Inflammatory macrophage (primary cell): ENCODE results near the gene RBM19.
"Not testable (repeated sequence)": the region's sequence is repeated elsewhere in the genome, so short reads cannot be mapped to it uniquely, and the experiment has no call there.

ENCODE experiments used
- DNase-seq, 2 donors: peaks; one replicate each; pipeline ENCODE4 v3.0.0-alpha.2; 2020 to 2022
- total RNA-seq, 18 experiments: gene quantifications; one replicate each; lab custom pipeline; 2026; ENCODE audit warnings: mixed read lengths in 6 of 18, inconsistent platforms in 2 of 18; lab: John Stamatoyannopoulos, UW

RBM19 gene
- 24.8 to 88.0 (median 58.0) reads per million in 18 experiments for total RNA-seq

- peak; percentile 98 to 99 for DNase-seq
These were observed at the start of gene RBM19 for GRCh38 chr12:113965951-113966797. RBM19 (minus strand) TSS chr12:113966325; CDS start chr12:113966227, 98 bp downstream.

GRCh38 chr12:114015851-114016250 lies 49.7 kb upstream of the RBM19 start:
- no peak for DNase-seq

- no peak for DNase-seq
These were observed 47.6 kb upstream of the RBM19 start for GRCh38 chr12:114013575-114014345.

- no peak for DNase-seq
These were observed 46.8 kb upstream of the RBM19 start for GRCh38 chr12:114012744-114013431.

GRCh38 chr12:114011711-114012110 lies 45.6 kb upstream of the RBM19 start:
- no peak for DNase-seq

- no peak for DNase-seq
These were observed 40.6 kb upstream of the RBM19 start for GRCh38 chr12:114006482-114007425.

GRCh38 chr12:114004402-114004801 lies 38.3 kb upstream of the RBM19 start:
- no peak for DNase-seq

- DNase-seq = no peak
These were observed 37.2 kb upstream of the RBM19 start for GRCh38 chr12:114003286-114003685.

GRCh38 chr12:114001511-114002340 lies 35.6 kb upstream of the RBM19 start:
- DNase-seq = no peak

- no peak for DNase-seq
These were observed 34.7 kb upstream of the RBM19 start for GRCh38 chr12:114000861-114001260.

- DNase-seq = not testable (repeated sequence)
These were observed 34.1 kb upstream of the RBM19 start for GRCh38 chr12:114000261-114000660.

GRCh38 chr12:113997365-113997764 lies 31.2 kb upstream of the RBM19 start:
- no peak for DNase-seq

- DNase-seq = no peak
These were observed 29.9 kb upstream of the RBM19 start for GRCh38 chr12:113996026-113996425.

GRCh38 chr12:113994051-113994450 lies 27.9 kb upstream of the RBM19 start:
- DNase-seq = no peak

GRCh38 chr12:113992751-113993150 lies 26.6 kb upstream of the RBM19 start:
- not testable (repeated sequence) for DNase-seq

GRCh38 chr12:113991224-113992044 lies 25.3 kb upstream of the RBM19 start:
- DNase-seq = no peak

GRCh38 chr12:113990250-113991223 lies 24.4 kb upstream of the RBM19 start:
- DNase-seq = no peak

GRCh38 chr12:113988976-113989375 lies 22.9 kb upstream of the RBM19 start:
- DNase-seq = no peak

- no peak for DNase-seq
These were observed 21.9 kb upstream of the RBM19 start for GRCh38 chr12:113988064-113988451.
